VCaP (cell line): ENCODE measurements around the gene SLC6A13.

ENCODE experiments used
- H3K27ac ChIP-seq: fragments of 450-650 bp; 2 replicates; pipeline ENCODE4 v1.5.1; 2017
- CTCF ChIP-seq: fragments of 450-650 bp; conservative IDR thresholded peaks from 2 replicates; pipeline ENCODE4 v1.5.1; 2017; ENCODE audit warnings: mild to moderate bottlenecking, moderate library complexity

SLC6A13 gene

DNA sequence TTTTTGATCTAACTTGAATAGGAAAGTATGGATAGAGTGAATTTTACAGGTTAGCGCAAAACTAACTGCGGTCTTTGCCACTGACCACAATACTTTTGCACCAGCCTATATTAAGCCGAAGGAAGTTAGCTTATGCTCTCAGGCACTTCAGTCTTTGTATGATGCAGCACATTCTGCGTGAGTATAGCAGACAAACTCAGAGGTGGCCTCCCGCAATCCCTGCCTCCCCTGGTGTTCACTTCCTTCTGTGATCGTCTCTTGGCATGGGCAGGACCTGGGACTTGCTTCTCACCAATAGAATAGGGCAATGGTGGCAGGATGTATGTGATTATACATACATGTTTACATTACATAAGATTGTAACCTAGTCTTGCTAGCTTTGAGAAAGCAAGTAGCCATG is 10.3 kb upstream of the SLC6A13 start:
- TF ChIP-seq CTCF, result no peak
- H3K27ac ChIP-seq, result no peak overlapping the region

DNA sequence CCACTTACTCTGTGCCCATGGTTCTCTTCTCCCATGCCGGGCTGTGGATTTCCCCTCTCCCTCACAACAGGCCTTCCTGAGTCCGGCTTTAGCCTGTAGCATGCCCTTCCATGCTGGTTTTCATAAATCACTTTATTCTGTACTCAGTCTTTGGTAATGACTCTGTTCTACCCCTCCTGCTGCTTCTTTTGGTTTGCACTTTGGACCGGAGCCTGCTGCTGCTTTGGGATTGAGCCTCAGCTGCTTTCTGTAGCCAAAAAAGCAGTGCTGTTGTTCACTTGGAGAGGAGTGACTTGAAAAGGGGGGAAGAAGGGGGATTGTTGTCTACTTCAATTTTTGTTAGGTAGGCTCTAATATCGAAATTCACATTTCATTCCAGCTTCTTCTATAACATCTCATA is 8.5 kb upstream of the SLC6A13 start:
- H3K27ac ChIP-seq, result no peak overlapping the region
- no peak for TF ChIP-seq CTCF

- TF ChIP-seq CTCF, result no peak
- H3K27ac ChIP-seq, result no peak overlapping the region
These were observed 6.6 kb upstream of the SLC6A13 start for GRCh38 chr12:269191-269590.

- no peak for TF ChIP-seq CTCF
- H3K27ac ChIP-seq, result no peak overlapping the region
These were observed 5.8 kb upstream of the SLC6A13 start for GRCh38 chr12:268483-268840.

DNA sequence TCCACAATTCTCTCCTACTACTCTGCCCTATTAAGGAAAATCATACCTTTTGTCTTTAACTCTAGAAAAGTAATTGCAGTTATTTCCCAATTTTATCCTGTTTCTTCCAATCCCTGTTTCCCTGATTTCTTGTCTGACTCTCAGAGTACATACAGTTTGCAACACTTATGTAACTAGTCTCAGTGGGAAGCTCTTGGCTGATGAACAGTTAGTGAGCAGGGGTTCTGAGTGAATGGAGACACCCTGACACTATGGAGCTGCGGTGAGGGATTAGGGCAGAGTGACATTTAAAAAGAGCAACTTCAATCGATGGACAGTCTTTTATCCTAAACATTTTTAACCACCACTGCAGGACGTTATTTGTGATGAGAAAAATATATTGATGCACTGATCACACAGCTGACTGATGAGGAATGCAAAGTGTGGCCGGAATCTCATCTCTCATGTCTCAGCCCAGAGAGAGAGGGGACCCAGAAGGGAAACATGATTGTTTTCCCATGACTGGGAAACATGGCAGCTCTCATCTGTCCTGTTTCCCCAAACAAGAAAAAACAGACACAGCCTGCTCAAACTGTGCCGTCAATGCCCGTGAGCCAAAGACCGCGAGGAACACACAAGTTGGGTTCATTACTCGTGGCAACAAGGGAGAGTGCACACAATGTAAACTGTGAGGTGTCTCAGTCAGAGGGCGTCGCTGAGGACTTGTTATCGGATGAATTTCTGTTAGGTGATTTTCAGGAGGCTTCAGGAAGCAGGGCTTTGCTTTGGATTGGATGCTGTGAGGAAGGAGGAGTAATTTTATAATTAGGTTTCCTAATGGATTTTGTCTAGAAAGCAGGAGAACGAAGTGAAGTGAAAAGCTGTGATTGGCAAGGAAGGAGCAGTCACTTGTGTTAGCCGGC is 5.2 kb upstream of the SLC6A13 start:
- no peak overlapping the region for H3K27ac ChIP-seq
- no peak for TF ChIP-seq CTCF

DNA sequence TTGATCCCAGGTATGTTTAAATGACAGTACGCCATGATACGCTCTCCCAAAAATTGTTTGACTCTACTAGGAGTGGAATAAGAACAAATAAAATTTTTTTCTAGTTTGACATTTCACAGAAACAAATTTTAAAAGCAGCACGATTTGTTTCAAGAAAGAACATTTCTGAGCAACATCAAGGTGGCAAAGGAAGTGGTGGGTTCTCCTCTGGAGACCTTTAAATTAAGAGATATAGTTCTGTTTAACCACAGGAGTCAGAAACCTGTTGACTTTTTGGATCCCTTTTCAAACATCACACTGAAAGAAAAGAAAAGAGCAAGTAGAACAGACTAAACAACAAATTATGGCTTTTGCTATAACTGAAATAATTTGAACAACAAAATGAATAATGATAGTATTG is 2.5 kb upstream of the SLC6A13 start:
- no peak for TF ChIP-seq CTCF
- H3K27ac ChIP-seq, result no peak overlapping the region

GRCh38 chr12:264269-264668 is 1.6 kb upstream of the SLC6A13 start:
- no peak overlapping the region for H3K27ac ChIP-seq
- TF ChIP-seq CTCF, result no peak
